Esophagus squamous epithelium (tissue), 5 donors: Measurements from ENCODE around the gene F11R. TPM values are rescaled to one million over a fixed set of nuclear protein-coding genes. Genes with fewer than 3 reads are reported as not detected.
"Not testable (repeated sequence)": the region's sequence is repeated elsewhere in the genome, so short reads cannot be mapped to it uniquely, and the experiment has no call there.

Experiments
- DNase-seq: peaks from one replicate; lab custom pipeline; 2025; lab: John Stamatoyannopoulos, UW
- H3K27ac ChIP-seq, 4 donors: fragments of 200-600 bp; sonication (generic); one replicate each; pipeline ENCODE4 v1.5.1; 2016 to 2019; ENCODE audit warnings: mild to moderate bottlenecking in 1 of 4
- H3K27me3 ChIP-seq, 4 donors: fragments of 200-600 bp; sonication (generic); 1 replicate in 3 of 4; 2 replicates in 1 of 4; pipeline versions ENCODE4 v1.5.1 to v1.6.0; 2017 to 2021; ENCODE audit warnings: antibody characterized with exemption in 1 of 4
- H3K36me3 ChIP-seq, 3 donors: fragments of 200-600 bp; sonication (generic); one replicate each; pipeline ENCODE4 v1.5.1; 2016 to 2019
- H3K4me1 ChIP-seq, 3 donors: fragments of 200-600 bp; sonication (generic); one replicate each; pipeline ENCODE4 v1.5.1; 2017 to 2019
- H3K4me3 ChIP-seq, 4 donors: fragments of 200-600 bp; sonication (generic); 1 replicate in 3 of 4; 2 replicates in 1 of 4; pipeline ENCODE4 v1.5.1; 2016 to 2019; ENCODE audit warnings: mild to moderate bottlenecking in 2 of 4, moderate library complexity in 1 of 4
- H3K9me3 ChIP-seq, 3 donors: fragments of 200-600 bp; sonication (generic); one replicate each; pipeline ENCODE4 v1.5.1; 2016 to 2019
- CTCF ChIP-seq, 6 experiments: fragments of 450-650 bp in 4 of 6; fragments of 200-600 bp in 2 of 6; sonication (generic) in 2 of 6; IDR thresholded peaks; one replicate each; pipeline ENCODE4 v1.5.1; 2016 to 2019; ENCODE audit warnings: antibody characterized with exemption in 6 of 6, mild to moderate bottlenecking in 4 of 6, moderate library complexity in 4 of 6
- POLR2A ChIP-seq, 4 donors: fragments of 450-650 bp; IDR thresholded peaks; one replicate each; pipeline ENCODE4 v1.6.1; 2017; ENCODE audit warnings: antibody characterized with exemption in 4 of 4, mild to moderate bottlenecking in 4 of 4, moderate library complexity in 3 of 4
- WGBS, 2 donors: methylation state at CpG; one replicate each; pipeline ENCODE4 v1.1.5; 2018; 5-methylcytosine and 5-hydroxymethylcytosine counted together
- intact Hi-C: fragments of 100-400 bp; cut with DNase I; formaldehyde crosslinking; loops from one replicate; pipeline ENCODE4 v1.15.0; 2022
- total RNA-seq, 4 donors: library from RNA; depleted of rRNA; stranded (reverse); fragments of >200 nt; gene quantifications; one replicate each; pipeline ENCODE4 v1.1.0, GENCODE V29; 2016
- donor health status: DM: yes; HTN: yes; CAD: no.

F11R gene
- total RNA-seq, 4 donors from 2014 or later, result 84.9 to 108 (median 94.2) TPM

- Histone ChIP-seq H3K4me3 (no peak overlapping the region), H3K9me3 (no peaks in the 10 kb centered on the region), H3K36me3 (peaks cover 21 to 63% (median 21%) of the 10 kb centered on the region in 3 donors), H3K4me1 (peaks cover 0 to 52% (median 4%) of the 10 kb centered on the region in 3 donors), H3K27ac (no peak overlapping the region), H3K27me3 (no peaks in the 10 kb centered on the region)
- DNase-seq, result no peak
- intact Hi-C loops, result no loop called here
- 92 to 94% methylated on average over 5 of the region's 5 CpGs for WGBS, 2 donors
- no peak for TF ChIP-seq POLR2A (IDR thresholded peaks at IDR 0.05)
Observed at GRCh38 chr1:160999376-160999775, 21.6 kb downstream of the F11R start.

- H3K9me3 ChIP-seq, result no peaks in the 10 kb centered on the region
- peak overlapping the region; percentile 59 to 78 (median 70) for H3K27ac ChIP-seq
- no peak for DNase-seq
- TF ChIP-seq POLR2A (IDR thresholded peaks at IDR 0.05) (no peak), CTCF (IDR thresholded peaks at IDR 0.05) (peak; percentile 44 to 77 (median 61))
- intact Hi-C loops, result no loop called here
- H3K36me3 ChIP-seq, result peaks cover 21 to 51% (median 21%) of the 10 kb centered on the region in 3 donors
- no peak overlapping the region for H3K4me3 ChIP-seq
- H3K27me3 ChIP-seq, result no peaks in the 10 kb centered on the region
- peaks cover 0 to 70% (median 4%) of the 10 kb centered on the region in 3 donors for H3K4me1 ChIP-seq
- 78 to 93% methylated on average over 1 of the region's 1 CpG for WGBS, 2 donors
Observed at GRCh38 chr1:160997323-160998038, 23.5 kb downstream of the F11R start.

- peaks cover 20 to 44% (median 21%) of the 10 kb centered on the region in 3 donors for H3K36me3 ChIP-seq
- no peak overlapping the region for H3K4me3 ChIP-seq
- intact Hi-C loops, result no loop called here
- DNase-seq, result no peak
- no peaks in the 10 kb centered on the region for H3K27me3 ChIP-seq
- no peaks in the 10 kb centered on the region for H3K9me3 ChIP-seq
- H3K27ac ChIP-seq, result peak overlapping the region; percentile 45 to 78 (median 66)
- 45 to 75% methylated on average over 2 of the region's 3 CpGs for WGBS, 2 donors
- TF ChIP-seq CTCF (IDR thresholded peaks at IDR 0.05) (no peak), POLR2A (IDR thresholded peaks at IDR 0.05) (no peak)
- peaks cover 0 to 68% (median 4%) of the 10 kb centered on the region in 3 donors for H3K4me1 ChIP-seq
Observed at GRCh38 chr1:160996178-160996577, 24.8 kb downstream of the F11R start.

- no peak overlapping the region for H3K4me3 ChIP-seq
- H3K27me3 ChIP-seq, result no peaks in the 10 kb centered on the region
- H3K9me3 ChIP-seq, result no peaks in the 10 kb centered on the region
- TF ChIP-seq CTCF (IDR thresholded peaks at IDR 0.05) (peak in 4 of 6 experiments; percentile 9 to 48 (median 15)), POLR2A (IDR thresholded peaks at IDR 0.05) (no peak)
- WGBS, 2 donors, result 79 to 81% methylated on average over 14 of the region's 14 CpGs
- no peak for DNase-seq
- peaks cover 0 to 77% (median 4%) of the 10 kb centered on the region in 3 donors for H3K4me1 ChIP-seq
- H3K27ac ChIP-seq, result peak overlapping the region in 2 of 4 donors; percentile 72 to 78
- H3K36me3 ChIP-seq, result peaks cover 0 to 18% (median 2%) of the 10 kb centered on the region in 3 donors
- intact Hi-C loops, result no loop called here
Observed at GRCh38 chr1:160993544-160994193, 27.3 kb downstream of the F11R start.

GRCh38 chr1:160992036-160992435, 28.9 kb downstream of the F11R start:
- H3K4me3 ChIP-seq, H3K27me3 ChIP-seq, DNase-seq, intact Hi-C loops, H3K36me3 ChIP-seq, H3K9me3 ChIP-seq: not testable (repeated sequence)
- Histone ChIP-seq H3K27ac (peak overlapping the region in 3 of 4 donors; percentile 10 to 59 (median 47)), H3K4me1 (peaks cover 0 to 61% (median 0%) of the 10 kb centered on the region in 3 donors)
- WGBS, 2 donors, result 73 to 83% methylated on average over 4 of the region's 4 CpGs
